ENCODE data around the gene HABP4.
A peak's percentile ranks its signal among the peaks of the same experiment; 100 is the strongest.

GRCh38 chr9:96418083-96418919, 31.7 kb upstream of the HABP4 start, which contains the start of gene ZNF367:
- TF ChIP-seq POLR2AphosphoS5 (IDR thresholded peaks at IDR 0.05; ENCODE audit: low read depth, low read length) (peak; percentile 44; the same call in 1 of the 2 replicates), TAF1 (IDR thresholded peaks at IDR 0.05; ENCODE audit: borderline replicate concordance, insufficient read depth, low read length) (peak; percentile 41; the same call in 1 of the 2 replicates), REST (IDR thresholded peaks at IDR 0.05; ENCODE audit: insufficient read depth in 1 of 2, low read depth in 2 of 2, low read length in 2 of 2) (no peak), SIN3A (IDR thresholded peaks at IDR 0.05; ENCODE audit: borderline replicate concordance, insufficient read depth, low read length) (peak; percentile 82; the same call in 1 of the 2 replicates)

Measured in PFSK-1 (cell line).